ENCODE measurements around the gene HS3ST1. TPM values are rescaled to one million over a fixed set of nuclear protein-coding genes. Genes with fewer than 3 reads are reported as not detected.

HS3ST1 gene
- total RNA-seq, 1 donor from 2014 or later: 0.27 TPM

DNA sequence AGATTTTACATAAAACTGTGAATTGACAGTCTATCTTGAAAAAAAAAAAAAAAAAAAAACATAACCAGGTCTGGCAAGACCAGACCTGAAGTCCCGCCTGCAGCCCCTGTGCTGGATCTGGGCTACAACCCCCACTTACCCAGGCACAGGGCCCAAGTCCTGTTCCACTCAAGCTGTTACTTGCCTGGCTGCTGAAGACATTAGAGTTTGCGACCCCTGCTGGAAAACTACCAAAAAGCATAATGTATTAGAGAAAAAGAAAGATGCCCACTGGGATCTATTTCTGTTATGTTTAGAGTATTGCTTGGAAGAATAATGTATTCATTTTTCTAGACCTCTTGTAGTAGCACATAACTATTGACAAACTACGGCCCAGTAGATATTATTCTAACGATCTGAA is 4.7 kb downstream of the HS3ST1 start:
- no peak overlapping the region for H3K27ac Mint-ChIP-seq (ENCODE audit: unreplicated experiment)
- peaks cover 30% of the 10 kb centered on the region for H3K27me3 Mint-ChIP-seq (ENCODE audit: unreplicated experiment)
- no peaks in the 10 kb centered on the region for H3K4me1 Mint-ChIP-seq (ENCODE audit: unreplicated experiment)
- H3K36me3 Mint-ChIP-seq (ENCODE audit: unreplicated experiment): no peaks in the 10 kb centered on the region
- no peak overlapping the region for H3K4me3 Mint-ChIP-seq (ENCODE audit: unreplicated experiment)
- TF ChIP-seq, protein P1, sequence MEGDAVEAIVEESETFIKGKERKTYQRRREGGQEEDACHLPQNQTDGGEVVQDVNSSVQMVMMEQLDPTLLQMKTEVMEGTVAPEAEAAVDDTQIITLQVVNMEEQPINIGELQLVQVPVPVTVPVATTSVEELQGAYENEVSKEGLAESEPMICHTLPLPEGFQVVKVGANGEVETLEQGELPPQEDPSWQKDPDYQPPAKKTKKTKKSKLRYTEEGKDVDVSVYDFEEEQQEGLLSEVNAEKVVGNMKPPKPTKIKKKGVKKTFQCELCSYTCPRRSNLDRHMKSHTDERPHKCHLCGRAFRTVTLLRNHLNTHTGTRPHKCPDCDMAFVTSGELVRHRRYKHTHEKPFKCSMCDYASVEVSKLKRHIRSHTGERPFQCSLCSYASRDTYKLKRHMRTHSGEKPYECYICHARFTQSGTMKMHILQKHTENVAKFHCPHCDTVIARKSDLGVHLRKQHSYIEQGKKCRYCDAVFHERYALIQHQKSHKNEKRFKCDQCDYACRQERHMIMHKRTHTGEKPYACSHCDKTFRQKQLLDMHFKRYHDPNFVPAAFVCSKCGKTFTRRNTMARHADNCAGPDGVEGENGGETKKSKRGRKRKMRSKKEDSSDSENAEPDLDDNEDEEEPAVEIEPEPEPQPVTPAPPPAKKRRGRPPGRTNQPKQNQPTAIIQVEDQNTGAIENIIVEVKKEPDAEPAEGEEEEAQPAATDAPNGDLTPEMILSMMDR (IDR thresholded peaks at IDR 0.05): peak; percentile 55
- H3K9me3 Mint-ChIP-seq (ENCODE audit: unreplicated experiment): no peaks in the 10 kb centered on the region
- DNase-seq (ENCODE audit: extremely low spot score, unreplicated experiment): no peak

DNA sequence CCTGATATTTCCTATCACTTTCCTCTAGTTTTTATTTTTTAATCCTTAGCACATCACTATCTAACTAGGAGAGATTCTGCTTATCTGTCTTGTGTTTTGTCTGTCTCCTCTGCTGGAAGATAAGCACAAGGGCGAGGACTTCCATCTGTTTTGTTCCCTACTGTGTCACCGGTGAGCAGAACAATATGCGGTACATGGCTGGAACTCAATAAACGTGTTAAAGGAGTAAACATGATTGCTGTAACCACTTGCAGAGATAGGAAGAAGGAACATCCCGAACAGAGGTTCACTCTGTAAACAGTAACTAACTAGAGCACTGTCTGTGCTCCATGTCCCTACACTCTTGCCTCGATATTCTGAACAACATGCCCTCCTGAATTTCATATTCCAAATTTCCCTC is 5.2 kb downstream of the HS3ST1 start:
- Mint-ChIP-seq H3K4me3 (ENCODE audit: unreplicated experiment) (no peak overlapping the region), H3K9me3 (ENCODE audit: unreplicated experiment) (no peaks in the 10 kb centered on the region), H3K4me1 (ENCODE audit: unreplicated experiment) (no peaks in the 10 kb centered on the region), H3K36me3 (ENCODE audit: unreplicated experiment) (no peaks in the 10 kb centered on the region), H3K27ac (ENCODE audit: unreplicated experiment) (no peak overlapping the region), H3K27me3 (ENCODE audit: unreplicated experiment) (peaks cover 29% of the 10 kb centered on the region)
- no peak for DNase-seq (ENCODE audit: extremely low spot score, unreplicated experiment)
- TF ChIP-seq, protein P1 (IDR thresholded peaks at IDR 0.05): no peak

DNA sequence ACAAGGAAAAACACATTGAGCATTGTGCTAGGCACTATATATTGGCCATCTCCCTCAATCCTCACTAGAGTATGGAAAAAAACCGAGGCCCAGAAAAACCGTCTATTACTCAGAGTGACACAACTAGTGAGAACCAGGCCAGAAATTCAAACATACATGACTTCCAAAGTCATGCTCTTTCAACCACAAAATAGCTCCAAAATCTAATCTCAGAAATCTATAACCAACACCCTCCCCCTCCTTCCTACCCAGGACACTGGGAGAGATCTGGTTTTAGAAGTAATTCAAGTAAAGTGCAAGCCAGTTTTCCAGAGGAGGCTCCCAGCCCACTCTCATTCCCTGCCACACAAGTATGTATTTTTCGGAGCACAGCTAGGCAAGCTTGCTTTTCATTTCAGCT is 7.6 kb downstream of the HS3ST1 start:
- no peak for DNase-seq (ENCODE audit: extremely low spot score, unreplicated experiment)
- H3K27ac Mint-ChIP-seq (ENCODE audit: unreplicated experiment): no peak overlapping the region
- TF ChIP-seq, protein P1 (IDR thresholded peaks at IDR 0.05): no peak
- no peaks in the 10 kb centered on the region for H3K36me3 Mint-ChIP-seq (ENCODE audit: unreplicated experiment)
- H3K4me3 Mint-ChIP-seq (ENCODE audit: unreplicated experiment): no peak overlapping the region
- H3K4me1 Mint-ChIP-seq (ENCODE audit: unreplicated experiment): no peaks in the 10 kb centered on the region
- H3K27me3 Mint-ChIP-seq (ENCODE audit: unreplicated experiment): peaks cover 8% of the 10 kb centered on the region
- H3K9me3 Mint-ChIP-seq (ENCODE audit: unreplicated experiment): no peaks in the 10 kb centered on the region

DNA sequence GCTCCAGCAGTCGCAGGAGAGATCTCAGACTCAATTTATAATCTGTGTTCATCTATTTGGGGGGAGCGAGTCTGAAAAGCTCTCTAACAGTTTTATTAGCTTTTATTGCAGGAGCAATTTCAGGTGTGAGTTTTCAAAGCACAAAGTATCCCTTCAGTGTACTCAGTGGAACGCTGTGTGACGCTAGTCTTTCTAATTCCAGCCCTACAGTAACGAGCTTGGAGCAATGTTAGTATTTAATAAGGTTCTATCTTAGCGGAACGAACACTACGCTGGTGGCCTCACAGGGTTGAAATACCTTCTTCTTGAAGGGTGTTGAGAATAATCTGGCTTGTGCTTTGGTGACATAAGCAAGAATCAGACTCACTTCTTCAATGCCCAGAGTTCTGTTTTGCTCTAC is 8.4 kb downstream of the HS3ST1 start:
- no peak for DNase-seq (ENCODE audit: extremely low spot score, unreplicated experiment)
- no peaks in the 10 kb centered on the region for H3K4me1 Mint-ChIP-seq (ENCODE audit: unreplicated experiment)
- H3K4me3 Mint-ChIP-seq (ENCODE audit: unreplicated experiment): no peak overlapping the region
- no peaks in the 10 kb centered on the region for H3K36me3 Mint-ChIP-seq (ENCODE audit: unreplicated experiment)
- TF ChIP-seq, protein P1 (IDR thresholded peaks at IDR 0.05): no peak
- H3K27me3 Mint-ChIP-seq (ENCODE audit: unreplicated experiment): peaks cover 3% of the 10 kb centered on the region
- H3K9me3 Mint-ChIP-seq (ENCODE audit: unreplicated experiment): no peaks in the 10 kb centered on the region
- H3K27ac Mint-ChIP-seq (ENCODE audit: unreplicated experiment): no peak overlapping the region

DNA sequence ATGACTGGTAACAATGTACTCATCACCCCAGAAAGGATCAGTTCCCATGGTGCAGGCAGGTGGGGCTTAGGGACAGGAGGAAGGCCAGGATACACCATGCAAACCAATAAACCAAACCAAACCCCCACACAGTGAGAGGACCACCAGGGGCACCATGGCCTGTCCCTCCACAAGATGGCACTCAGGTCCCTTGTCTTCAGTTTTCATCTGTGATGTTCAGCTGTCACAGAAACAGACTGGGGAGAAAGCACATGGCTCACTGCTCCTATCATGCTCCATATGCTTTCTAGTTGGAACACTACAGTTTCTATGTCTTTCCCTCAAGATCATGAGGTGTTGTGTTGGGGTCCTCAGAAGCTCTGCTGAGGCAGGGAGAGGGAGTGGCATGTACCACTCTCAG is 10.1 kb downstream of the HS3ST1 start:
- TF ChIP-seq, protein P1 (IDR thresholded peaks at IDR 0.05): no peak
- H3K36me3 Mint-ChIP-seq (ENCODE audit: unreplicated experiment): no peaks in the 10 kb centered on the region
- peaks cover 3% of the 10 kb centered on the region for H3K27me3 Mint-ChIP-seq (ENCODE audit: unreplicated experiment)
- no peaks in the 10 kb centered on the region for H3K4me1 Mint-ChIP-seq (ENCODE audit: unreplicated experiment)
- H3K27ac Mint-ChIP-seq (ENCODE audit: unreplicated experiment): no peak overlapping the region
- no peaks in the 10 kb centered on the region for H3K9me3 Mint-ChIP-seq (ENCODE audit: unreplicated experiment)
- no peak overlapping the region for H3K4me3 Mint-ChIP-seq (ENCODE audit: unreplicated experiment)
- DNase-seq (ENCODE audit: extremely low spot score, unreplicated experiment): no peak
